ENCODE results near the gene PHF21A.
"Not testable (repeated sequence)": the region's sequence is repeated elsewhere in the genome, so short reads cannot be mapped to it uniquely, and the experiment has no call there.

The PHF21A gene

DNA sequence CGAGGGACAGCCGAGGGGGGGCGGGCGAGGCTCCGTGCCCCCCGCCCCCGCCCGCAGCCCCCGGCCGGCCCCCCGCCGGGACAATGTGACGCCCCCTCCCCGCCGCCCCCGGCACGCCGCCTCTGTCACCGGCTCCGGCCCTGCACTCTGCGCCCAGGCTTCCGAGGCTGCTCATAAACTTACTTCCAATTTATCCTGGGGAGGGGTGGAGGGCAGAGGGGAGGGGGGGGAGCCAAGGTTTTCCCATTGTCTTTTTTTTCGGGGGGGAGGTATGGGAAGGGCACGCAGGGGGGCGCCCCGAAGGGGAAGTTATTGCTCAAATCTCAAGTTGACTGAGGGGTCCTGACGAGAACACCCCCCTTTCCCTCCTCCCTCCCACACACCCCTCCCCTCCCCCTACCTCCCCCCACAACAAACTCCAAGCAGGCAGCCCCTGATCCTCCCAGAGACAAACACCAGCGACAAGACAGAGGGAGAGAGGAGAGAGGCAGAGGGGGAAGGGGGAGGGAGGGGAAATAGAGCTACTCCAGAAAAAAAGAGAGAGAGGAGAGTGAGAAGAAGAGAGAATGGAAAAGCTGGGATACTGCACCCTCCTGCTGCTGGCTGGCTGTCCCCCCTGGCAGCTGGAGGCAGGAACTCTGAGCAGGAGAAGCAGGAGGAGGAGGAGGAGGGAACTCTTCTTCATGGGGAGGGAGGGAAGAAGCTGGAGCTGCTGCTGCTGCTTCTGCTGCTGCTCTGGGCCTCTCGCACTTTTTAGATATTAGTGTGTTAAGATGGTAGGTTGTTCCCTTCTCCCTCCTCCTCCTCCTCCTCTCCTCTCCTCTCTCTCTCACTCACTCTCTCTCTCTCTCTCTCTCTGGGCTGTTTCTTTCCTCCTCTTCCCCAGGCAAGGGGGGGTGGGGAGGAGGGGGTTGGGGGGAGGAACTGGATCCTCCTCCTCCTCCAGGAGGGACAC is 631 bp downstream of the PHF21A start:
- peak overlapping the region; percentile 88 to 89 for H3K4me3 ChIP-seq (ENCODE audit: low read depth in 1 of 2, low read length in 1 of 2)
- H3K27me3 ChIP-seq = no peaks in the 10 kb centered on the region
- no peaks in the 10 kb centered on the region for H3K36me3 ChIP-seq
- H3K4me1 ChIP-seq (ENCODE audit: control insufficient read depth in 1 of 2, insufficient read depth in 1 of 2, low read depth in 1 of 2, low read length in 1 of 2) = peaks cover 41 to 49% of the 10 kb centered on the region in 2 experiments
- TF ChIP-seq, protein P1, sequence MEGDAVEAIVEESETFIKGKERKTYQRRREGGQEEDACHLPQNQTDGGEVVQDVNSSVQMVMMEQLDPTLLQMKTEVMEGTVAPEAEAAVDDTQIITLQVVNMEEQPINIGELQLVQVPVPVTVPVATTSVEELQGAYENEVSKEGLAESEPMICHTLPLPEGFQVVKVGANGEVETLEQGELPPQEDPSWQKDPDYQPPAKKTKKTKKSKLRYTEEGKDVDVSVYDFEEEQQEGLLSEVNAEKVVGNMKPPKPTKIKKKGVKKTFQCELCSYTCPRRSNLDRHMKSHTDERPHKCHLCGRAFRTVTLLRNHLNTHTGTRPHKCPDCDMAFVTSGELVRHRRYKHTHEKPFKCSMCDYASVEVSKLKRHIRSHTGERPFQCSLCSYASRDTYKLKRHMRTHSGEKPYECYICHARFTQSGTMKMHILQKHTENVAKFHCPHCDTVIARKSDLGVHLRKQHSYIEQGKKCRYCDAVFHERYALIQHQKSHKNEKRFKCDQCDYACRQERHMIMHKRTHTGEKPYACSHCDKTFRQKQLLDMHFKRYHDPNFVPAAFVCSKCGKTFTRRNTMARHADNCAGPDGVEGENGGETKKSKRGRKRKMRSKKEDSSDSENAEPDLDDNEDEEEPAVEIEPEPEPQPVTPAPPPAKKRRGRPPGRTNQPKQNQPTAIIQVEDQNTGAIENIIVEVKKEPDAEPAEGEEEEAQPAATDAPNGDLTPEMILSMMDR (IDR thresholded peaks at IDR 0.05) = no peak
- peak overlapping the region; percentile 95 for H3K27ac ChIP-seq
- no peaks in the 10 kb centered on the region for H3K9me3 ChIP-seq

DNA sequence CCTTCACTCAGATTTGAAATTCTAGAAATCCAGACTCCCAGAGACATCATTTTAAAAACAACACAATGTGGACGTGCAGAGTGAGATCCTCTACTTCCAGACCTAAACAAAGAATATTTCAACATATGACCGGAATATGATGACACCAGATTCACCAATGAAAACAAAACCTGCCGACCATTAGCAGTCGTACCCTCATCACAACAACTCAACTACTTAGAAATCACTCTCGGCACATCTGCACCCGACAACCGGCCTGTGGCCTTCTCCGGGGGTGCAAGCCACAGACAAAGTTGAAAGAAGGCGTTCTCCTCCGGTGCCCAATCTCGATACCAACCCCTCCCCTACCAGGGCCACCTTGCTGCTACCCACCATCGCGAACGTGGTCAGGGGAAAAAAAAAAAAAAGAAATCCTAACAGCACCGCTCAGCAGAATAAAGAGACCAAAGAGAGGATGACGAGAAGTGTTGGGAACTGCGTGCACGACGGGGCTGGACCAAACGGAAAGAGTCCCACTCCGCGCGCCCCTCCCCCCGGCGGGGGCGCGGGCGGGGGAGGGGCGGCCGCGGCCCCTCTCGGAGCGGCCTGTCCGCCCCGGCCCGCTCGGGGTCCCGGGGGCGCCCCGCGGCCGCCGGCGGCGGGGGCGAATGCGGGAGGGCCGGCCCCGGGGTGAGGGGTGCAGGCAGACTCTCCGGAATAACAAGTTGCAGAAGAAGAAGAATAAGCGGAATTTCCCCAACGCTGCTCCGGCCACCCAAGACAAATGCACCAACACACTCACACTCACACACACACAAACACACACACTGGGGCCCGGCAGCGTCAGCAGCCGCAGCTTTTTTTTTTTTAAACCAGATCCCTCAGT is 1.7 kb downstream of the PHF21A start:
- no peaks in the 10 kb centered on the region for H3K9me3 ChIP-seq
- TF ChIP-seq, protein P1 (IDR thresholded peaks at IDR 0.05) = no peak
- H3K4me1 ChIP-seq (ENCODE audit: control insufficient read depth in 1 of 2, insufficient read depth in 1 of 2, low read depth in 1 of 2, low read length in 1 of 2) = peaks cover 47 to 59% of the 10 kb centered on the region in 2 experiments
- peak overlapping the region; percentile 95 for H3K27ac ChIP-seq
- H3K27me3 ChIP-seq = no peaks in the 10 kb centered on the region
- H3K4me3 ChIP-seq (ENCODE audit: low read depth in 1 of 2, low read length in 1 of 2) = peak overlapping the region; percentile 88 to 89
- H3K36me3 ChIP-seq = no peaks in the 10 kb centered on the region

DNA sequence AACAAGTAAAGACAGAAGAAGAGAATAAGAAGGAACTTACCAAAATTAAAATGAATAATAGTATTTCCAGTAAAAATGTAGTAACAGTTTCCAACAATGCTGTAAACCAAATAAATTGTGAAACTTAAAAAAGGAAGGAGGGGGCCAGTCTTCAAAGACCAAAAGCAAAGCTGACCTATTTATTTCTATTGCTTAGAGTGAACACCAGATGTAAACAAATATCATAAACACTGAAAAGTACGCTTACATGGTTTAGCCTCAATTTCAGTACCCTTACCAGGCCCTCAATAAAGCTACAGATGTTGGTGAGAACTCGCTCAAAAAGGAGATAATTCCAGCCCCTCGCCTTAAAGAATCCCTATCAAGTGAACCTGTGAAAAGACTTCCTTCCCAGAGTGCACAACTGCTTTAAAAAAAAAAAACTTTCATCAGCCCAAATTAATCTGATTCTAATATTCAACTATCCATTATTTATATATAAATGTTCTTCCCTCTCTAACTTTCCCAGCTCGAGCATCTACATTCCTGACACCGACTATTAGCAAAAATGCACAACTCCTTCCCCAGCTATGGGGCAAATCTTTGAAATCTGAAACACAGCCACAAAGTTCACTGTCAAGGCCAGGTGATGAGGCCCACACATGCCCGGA is 2.4 kb downstream of the PHF21A start:
- TF ChIP-seq, protein P1 (IDR thresholded peaks at IDR 0.05) = no peak
- Histone ChIP-seq H3K36me3 (no peaks in the 10 kb centered on the region), H3K27me3 (no peaks in the 10 kb centered on the region), H3K4me3 (ENCODE audit: low read depth in 1 of 2, low read length in 1 of 2) (peak overlapping the region; percentile 88 to 89), H3K9me3 (no peaks in the 10 kb centered on the region), H3K27ac (peak overlapping the region; percentile 95), H3K4me1 (ENCODE audit: control insufficient read depth in 1 of 2, insufficient read depth in 1 of 2, low read depth in 1 of 2, low read length in 1 of 2) (peaks cover 54 to 66% of the 10 kb centered on the region in 2 experiments)

DNA sequence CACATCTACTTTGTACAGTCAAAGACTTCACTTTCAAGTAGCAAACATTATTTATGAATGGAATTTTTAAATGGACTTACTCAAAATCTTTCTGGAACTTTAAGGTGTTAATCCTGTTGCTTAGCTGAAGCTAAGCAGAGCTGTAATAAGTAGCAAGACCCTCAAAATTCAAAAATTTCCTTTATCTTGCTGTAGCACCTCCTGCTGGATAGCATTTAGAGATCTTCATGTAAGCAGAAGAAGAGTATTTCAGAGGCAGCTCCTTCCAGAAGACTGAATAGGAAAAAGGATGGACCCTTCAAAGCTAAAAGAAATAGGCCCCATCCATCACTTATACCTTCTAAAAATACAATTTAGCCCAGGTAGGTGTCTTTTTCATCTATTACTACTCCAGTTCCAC is 3.4 kb downstream of the PHF21A start:
- TF ChIP-seq, protein P1 (IDR thresholded peaks at IDR 0.05) = no peak
- Histone ChIP-seq H3K4me3 (ENCODE audit: low read depth in 1 of 2, low read length in 1 of 2) (peak overlapping the region; percentile 88 to 89), H3K27me3 (no peaks in the 10 kb centered on the region), H3K27ac (peak overlapping the region; percentile 95), H3K4me1 (ENCODE audit: control insufficient read depth in 1 of 2, insufficient read depth in 1 of 2, low read depth in 1 of 2, low read length in 1 of 2) (peaks cover 61 to 73% of the 10 kb centered on the region in 2 experiments), H3K36me3 (no peaks in the 10 kb centered on the region), H3K9me3 (no peaks in the 10 kb centered on the region)

DNA sequence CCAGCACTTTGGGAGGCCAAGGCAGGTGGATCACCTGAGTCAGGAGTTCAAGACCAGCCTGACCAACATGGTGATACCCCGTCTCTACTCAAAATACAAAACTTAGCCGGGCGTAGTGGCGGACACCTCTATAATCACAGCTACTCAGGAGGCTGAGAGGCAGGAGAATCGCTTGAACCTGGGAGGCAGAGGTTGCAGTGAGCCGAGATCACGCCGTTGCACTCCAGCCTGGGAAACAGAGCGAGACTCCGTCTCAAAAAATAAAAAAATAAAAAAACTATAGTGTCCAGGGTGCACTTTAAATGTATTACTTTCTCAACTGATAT is 4.6 kb downstream of the PHF21A start:
- H3K27ac ChIP-seq, H3K27me3 ChIP-seq, H3K9me3 ChIP-seq, H3K36me3 ChIP-seq: not testable (repeated sequence)
- Histone ChIP-seq H3K4me3 (ENCODE audit: low read depth in 1 of 2, low read length in 1 of 2) (peak overlapping the region in 1 of 2 experiments; percentile 1), H3K4me1 (ENCODE audit: control insufficient read depth in 1 of 2, insufficient read depth in 1 of 2, low read depth in 1 of 2, low read length in 1 of 2) (peaks cover 55 to 67% of the 10 kb centered on the region in 2 experiments)

Measured in neutrophil (primary cell).